ENCODE results near the gene DDI2. TPM values are rescaled to one million over a fixed set of nuclear protein-coding genes. Genes with fewer than 3 reads are reported as not detected.

Gene DDI2
- total and polyA plus RNA-seq, 2 experiments from 2014 or later: 5.6 to 27.4 TPM

DNA sequence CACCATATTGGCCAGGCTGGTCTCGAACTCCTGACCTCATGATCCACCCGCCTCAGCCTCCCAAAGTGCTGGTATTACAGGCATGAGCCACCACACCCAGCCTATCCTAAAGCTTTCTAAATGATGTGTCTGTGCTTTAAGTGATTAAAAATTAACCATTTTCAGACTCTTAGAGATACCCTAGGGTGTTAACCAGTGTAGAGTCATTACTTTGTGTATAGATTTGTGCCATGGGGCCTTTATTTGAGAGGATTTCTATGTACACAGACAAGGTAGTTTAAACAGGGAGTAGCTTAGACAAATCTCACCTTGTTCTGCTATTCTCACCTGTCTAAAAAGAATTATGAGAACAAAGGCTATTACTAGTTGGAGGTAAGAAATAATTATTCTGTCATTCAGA lies 54.2 kb downstream of the DDI2 start:
- Histone ChIP-seq H3K9me2 (replicated peaks; ENCODE audit: insufficient read depth) (no peaks in the 10 kb centered on the region), H3K27me3 (no peaks in the 10 kb centered on the region), H3K4me2 (no peak overlapping the region), H4K20me1 (ENCODE audit: insufficient read depth, poor library complexity, severe bottlenecking) (no peaks in the 10 kb centered on the region), H3K4me1 (ENCODE audit: insufficient read depth) (peaks cover 5% of the 10 kb centered on the region), H3K79me2 (no peaks in the 10 kb centered on the region), H3K4me3 (no peak overlapping the region), H3K36me3 (replicated peaks; ENCODE audit: insufficient read depth, low read depth) (no peaks in the 10 kb centered on the region), H3K27ac (no peak overlapping the region), H3K9me3 (ENCODE audit: low read depth) (no peaks in the 10 kb centered on the region), H2AFZ (no peak overlapping the region)
- no peak for DNase-seq (ENCODE audit: low spot score)
- TF ChIP-seq EZH2 (IDR thresholded peaks at IDR 0.05; ENCODE audit: borderline replicate concordance) (no peak), EZH2phosphoT487 (IDR thresholded peaks at IDR 0.05; ENCODE audit: low read depth, severe bottlenecking, unreplicated experiment) (no peak), CTCF (IDR thresholded peaks at IDR 0.05; ENCODE audit: poor library complexity) (no peak)
- 76% methylated on average over 2 of the region's 2 CpGs for WGBS (ENCODE audit: low lambda C conversion rate, missing lambda C conversion rate)

- Histone ChIP-seq H3K36me3 (replicated peaks; ENCODE audit: insufficient read depth, low read depth) (no peaks in the 10 kb centered on the region), H3K27me3 (no peaks in the 10 kb centered on the region), H3K4me2 (no peak overlapping the region), H3K9me2 (replicated peaks; ENCODE audit: insufficient read depth) (no peaks in the 10 kb centered on the region), H3K4me1 (ENCODE audit: insufficient read depth) (peaks cover 5% of the 10 kb centered on the region), H3K9me3 (ENCODE audit: low read depth) (no peaks in the 10 kb centered on the region), H3K79me2 (no peaks in the 10 kb centered on the region), H4K20me1 (ENCODE audit: insufficient read depth, poor library complexity, severe bottlenecking) (no peaks in the 10 kb centered on the region), H2AFZ (no peak overlapping the region), H3K4me3 (no peak overlapping the region), H3K27ac (no peak overlapping the region)
- TF ChIP-seq EZH2phosphoT487 (IDR thresholded peaks at IDR 0.05; ENCODE audit: low read depth, severe bottlenecking, unreplicated experiment) (no peak), CTCF (IDR thresholded peaks at IDR 0.05; ENCODE audit: poor library complexity) (no peak), EZH2 (IDR thresholded peaks at IDR 0.05; ENCODE audit: borderline replicate concordance) (no peak)
- DNase-seq (ENCODE audit: low spot score): no peak
- WGBS (ENCODE audit: low lambda C conversion rate, missing lambda C conversion rate): 83% methylated on average over 12 of the region's 12 CpGs
These were observed 57.3 kb downstream of the DDI2 start for GRCh38 chr1:15674386-15675159.

- Histone ChIP-seq H2AFZ (no peak overlapping the region), H4K20me1 (ENCODE audit: insufficient read depth, poor library complexity, severe bottlenecking) (no peaks in the 10 kb centered on the region), H3K27ac (no peak overlapping the region), H3K4me1 (ENCODE audit: insufficient read depth) (peaks cover 5% of the 10 kb centered on the region), H3K4me2 (no peak overlapping the region), H3K9me2 (replicated peaks; ENCODE audit: insufficient read depth) (no peaks in the 10 kb centered on the region), H3K27me3 (no peaks in the 10 kb centered on the region), H3K79me2 (no peaks in the 10 kb centered on the region), H3K9me3 (ENCODE audit: low read depth) (no peaks in the 10 kb centered on the region), H3K4me3 (no peak overlapping the region), H3K36me3 (replicated peaks; ENCODE audit: insufficient read depth, low read depth) (no peaks in the 10 kb centered on the region)
- no peak for TF ChIP-seq CTCF (IDR thresholded peaks at IDR 0.05; ENCODE audit: poor library complexity)
- TF ChIP-seq EZH2 (IDR thresholded peaks at IDR 0.05; ENCODE audit: borderline replicate concordance): no peak
- no peak for TF ChIP-seq EZH2phosphoT487 (IDR thresholded peaks at IDR 0.05; ENCODE audit: low read depth, severe bottlenecking, unreplicated experiment)
- WGBS (ENCODE audit: low lambda C conversion rate, missing lambda C conversion rate): 87% methylated on average over 2 of the region's 2 CpGs
- DNase-seq (ENCODE audit: low spot score): no peak
These were observed 58.8 kb downstream of the DDI2 start for GRCh38 chr1:15676010-15676409.
